Activated CD8-positive, alpha-beta memory T cell treated with anti-CD3 and anti-CD28 coated beads, Interleukin-2, amount 10 ng/mL, durations not matched to agents 7 days and 5 days (primary cell): ENCODE measurements around the gene PDCD11. TPM values are rescaled to one million over a fixed set of nuclear protein-coding genes. Genes with fewer than 3 reads are reported as not detected.
"Not testable (repeated sequence)": the region's sequence is repeated elsewhere in the genome, so short reads cannot be mapped to it uniquely, and the experiment has no call there.

Experiments
- ATAC-seq: fragments of 150-1000 bp; cut with Tn5 transposase; one replicate; pipeline ENCODE4 v1.10.0; 2021; ENCODE audit warnings: moderate library complexity
- CTCF ChIA-PET: fragments of 350-600 bp; sonication (Branson Sonifier 250); formaldehyde crosslinking; loops from one replicate; lab custom pipeline; 2021; ENCODE audit warnings: antibody characterized with exemption; lab: Charles Lee
- DNase-seq: peaks from one replicate; pipeline ENCODE4 v3.0.0-alpha.2; 2020
- H3K27ac Mint-ChIP-seq: one replicate; pipeline ENCODE4 v1.8.0; 2021; ENCODE audit warnings: mild to moderate bottlenecking, mixed read lengths
- H3K27me3 Mint-ChIP-seq: one replicate; pipeline ENCODE4 v1.8.0; 2021; ENCODE audit warnings: mixed read lengths
- H3K36me3 Mint-ChIP-seq: one replicate; pipeline ENCODE4 v1.8.0; 2021; ENCODE audit warnings: mild to moderate bottlenecking, mixed read lengths
- H3K4me1 Mint-ChIP-seq: one replicate; pipeline ENCODE4 v1.8.0; 2021; ENCODE audit warnings: mixed read lengths
- H3K4me3 Mint-ChIP-seq: one replicate; pipeline ENCODE4 v1.8.0; 2021; ENCODE audit warnings: mild to moderate bottlenecking, moderate library complexity, mixed read lengths
- H3K9me3 Mint-ChIP-seq: one replicate; pipeline ENCODE4 v1.8.0; 2022; ENCODE audit warnings: low read depth, mixed read lengths
- total RNA-seq, 2 experiments: library from RNA; stranded (reverse); gene quantifications; one replicate each; pipeline ENCODE4 v1.2.3, GENCODE V29; 2021

PDCD11 gene
- total RNA-seq, 2 experiments from 2014 or later: 59.4 to 67.7 TPM

DNA sequence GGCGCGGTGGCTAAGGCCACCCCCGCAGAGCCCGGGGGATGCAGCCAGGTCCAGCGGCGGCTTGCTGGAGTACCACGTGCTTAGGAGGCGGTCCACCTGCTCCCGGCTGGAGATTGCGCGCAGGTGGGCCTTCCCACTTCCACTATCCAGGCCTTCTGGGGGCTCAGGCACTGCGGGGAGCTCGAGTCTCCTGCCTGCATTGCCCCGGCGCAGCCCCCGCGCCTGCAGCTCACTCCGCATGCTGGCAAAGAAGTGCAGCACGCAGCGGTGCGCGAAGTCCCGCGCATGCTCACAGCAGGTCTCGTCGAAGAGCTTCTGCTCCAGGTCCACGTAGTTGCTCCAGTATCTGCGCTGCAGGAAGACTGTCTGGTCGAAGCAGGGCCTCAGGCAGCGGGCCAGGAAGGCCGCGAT lies 76.8 kb downstream of the PDCD11 start:
- peaks cover 8% of the 10 kb centered on the region for H3K36me3 Mint-ChIP-seq
- H3K27me3 Mint-ChIP-seq: no peaks in the 10 kb centered on the region
- H3K9me3 Mint-ChIP-seq: no peaks in the 10 kb centered on the region
- H3K4me1 Mint-ChIP-seq: peaks cover 54% of the 10 kb centered on the region
- CTCF ChIA-PET: interaction anchor here (0.6 to 5.4 kb wide), 6 partner anchors 8 to 57 kb away, joined by 3 to 40 read pairs (median 16); partner anchors contain the start of genes CALHM1 and CALHM2
- ATAC-seq: no peak
- no peak overlapping the region for H3K27ac Mint-ChIP-seq
- DNase-seq: no peak
- H3K4me3 Mint-ChIP-seq: no peak overlapping the region

DNA sequence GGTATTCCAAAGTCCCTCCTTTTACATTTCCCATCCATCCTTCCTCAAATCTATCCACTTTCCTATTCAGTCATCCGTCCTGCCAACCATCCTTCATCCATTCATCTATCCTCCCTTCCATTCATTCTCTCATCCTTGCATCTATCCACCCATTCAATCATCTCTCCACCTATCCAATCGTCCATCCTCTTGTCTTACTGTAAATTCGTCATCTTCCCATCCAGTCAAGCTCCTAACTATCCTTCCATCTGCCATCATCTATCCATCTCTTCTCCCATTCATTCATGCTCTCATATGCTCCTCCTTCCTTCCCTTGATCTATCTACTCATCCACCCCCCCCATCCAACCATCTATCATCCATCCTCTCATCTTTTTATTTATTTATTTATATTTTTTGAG lies 77.7 kb downstream of the PDCD11 start:
- peaks cover 53% of the 10 kb centered on the region for H3K4me1 Mint-ChIP-seq
- ATAC-seq (no peak), DNase-seq (no peak)
- no peaks in the 10 kb centered on the region for H3K27me3 Mint-ChIP-seq
- peaks cover 8% of the 10 kb centered on the region for H3K36me3 Mint-ChIP-seq
- peak overlapping the region; percentile 2 for H3K27ac Mint-ChIP-seq
- H3K9me3 Mint-ChIP-seq: no peaks in the 10 kb centered on the region
- no peak overlapping the region for H3K4me3 Mint-ChIP-seq
- CTCF ChIA-PET: interaction anchor here (1.4 to 5.7 kb wide), 5 partner anchors 9 to 81 kb away, joined by 3 to 60 read pairs (median 29); partner anchors contain the start of gene CALHM2

- peaks cover 43% of the 10 kb centered on the region for H3K4me1 Mint-ChIP-seq
Measured at GRCh38 chr10:103475437-103475836, 79.0 kb downstream of the PDCD11 start.

GRCh38 chr10:103476046-103476768 lies 79.8 kb downstream of the PDCD11 start:
- H3K27ac Mint-ChIP-seq: peak overlapping the region; percentile 14
- H3K27me3 Mint-ChIP-seq: no peaks in the 10 kb centered on the region
- H3K4me3 Mint-ChIP-seq: no peak overlapping the region
- H3K36me3 Mint-ChIP-seq: no peaks in the 10 kb centered on the region
- no peaks in the 10 kb centered on the region for H3K9me3 Mint-ChIP-seq
- ATAC-seq: peak; percentile 40
- CTCF ChIA-PET: interaction anchor here (0.5 to 5.7 kb wide), 14 partner anchors 8 to 190 kb away, joined by 3 to 60 read pairs (median 6); partner anchors contain the start of genes ATP5MK, CALHM1, CALHM2 and NEURL1
- H3K4me1 Mint-ChIP-seq: peaks cover 38% of the 10 kb centered on the region
- DNase-seq: peak; percentile 58

More at GRCh38 chr10:103475437-103475836, 79.0 kb downstream of the PDCD11 start:
- DNase-seq: no peak
- Mint-ChIP-seq H3K4me3 (no peak overlapping the region), H3K27ac (no peak overlapping the region), H3K9me3 (no peaks in the 10 kb centered on the region), H3K36me3 (peaks cover 2% of the 10 kb centered on the region), H3K27me3 (no peaks in the 10 kb centered on the region)
- CTCF ChIA-PET: interaction anchor here (0.8 to 5.7 kb wide), 8 partner anchors 9 to 83 kb away, joined by 3 to 60 read pairs (median 14); partner anchors contain the start of genes CALHM1 and CALHM2
- ATAC-seq: no peak

DNA sequence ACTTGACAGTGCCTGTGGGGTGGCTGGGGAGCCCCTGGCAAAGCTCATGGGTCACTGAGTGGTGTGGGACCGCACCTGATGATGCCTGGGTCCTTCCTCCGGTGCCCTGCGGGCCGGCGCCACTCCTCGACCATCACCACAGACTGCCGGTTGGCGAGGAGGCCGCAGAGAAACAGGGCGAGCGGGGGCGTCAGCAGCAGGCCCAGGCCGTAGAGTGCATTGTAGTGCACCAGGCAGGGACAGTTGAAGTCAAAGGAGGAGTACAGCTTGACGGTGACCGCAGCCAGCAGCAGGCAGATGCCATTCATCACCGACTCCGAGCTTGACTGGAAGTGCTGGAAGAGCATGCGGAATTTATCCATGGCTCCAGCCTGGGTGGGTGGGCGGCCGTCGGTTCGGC lies 82.2 kb downstream of the PDCD11 start:
- Mint-ChIP-seq H3K4me3 (no peak overlapping the region), H3K27ac (no peak overlapping the region), H3K36me3 (no peaks in the 10 kb centered on the region), H3K9me3 (no peaks in the 10 kb centered on the region), H3K4me1 (peaks cover 26% of the 10 kb centered on the region), H3K27me3 (no peaks in the 10 kb centered on the region)
- CTCF ChIA-PET: interaction anchor here (0.8 to 5.7 kb wide), 3 partner anchors 27 to 62 kb away, joined by 3 to 60 read pairs (median 54); partner anchors contain the start of gene CALHM2
- no peak for ATAC-seq
- no peak for DNase-seq

- DNase-seq (no peak), ATAC-seq (no peak)
- H3K9me3 Mint-ChIP-seq: no peaks in the 10 kb centered on the region
- H3K4me1 Mint-ChIP-seq: peaks cover 24% of the 10 kb centered on the region
- no peaks in the 10 kb centered on the region for H3K27me3 Mint-ChIP-seq
- H3K36me3 Mint-ChIP-seq: no peaks in the 10 kb centered on the region
- no peak within 1 kb of the TSS for H3K27ac Mint-ChIP-seq
- CTCF ChIA-PET: interaction anchor here (0.8 to 5.7 kb wide), 2 partner anchors 28 to 63 kb away, joined by 3 to 60 read pairs; no protein-coding TSS in a partner anchor
- H3K4me3 Mint-ChIP-seq: no peak within 1 kb of the TSS
Measured at GRCh38 chr10:103479135-103479534, 82.7 kb downstream of the PDCD11 start, which contains the start of gene CALHM3. TSS of gene CALHM3 (minus strand) at chr10:103479240. CDS start at chr10:103479032, 208 bp downstream.

DNA sequence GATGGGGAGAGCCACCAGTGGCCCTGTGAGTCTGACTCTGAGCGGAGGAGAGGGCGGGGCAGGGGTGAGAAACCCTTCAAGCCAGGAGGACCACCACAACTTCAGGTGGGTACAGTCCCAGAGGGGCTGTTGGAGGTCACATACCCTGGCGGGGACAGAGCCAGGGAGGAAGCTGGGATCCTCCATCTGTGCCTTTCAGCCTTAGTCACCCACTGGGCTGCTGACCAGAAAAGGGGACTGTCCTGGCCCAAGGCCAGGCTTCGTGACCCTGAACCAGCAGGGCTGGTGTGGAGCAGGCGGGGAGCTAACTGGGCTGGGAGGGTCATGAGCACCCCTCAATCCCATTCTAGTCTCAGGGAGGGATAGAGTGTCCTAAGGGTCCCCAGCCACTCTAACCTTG lies 84.1 kb downstream of the PDCD11 start:
- CTCF ChIA-PET: interaction anchor here (1.0 to 2.3 kb wide), 12 partner anchors 9 to 69 kb away, joined by 3 to 40 read pairs (median 5); partner anchors contain the start of gene CALHM2
- Mint-ChIP-seq H3K27me3 (no peaks in the 10 kb centered on the region), H3K4me3 (no peak overlapping the region), H3K9me3 (no peaks in the 10 kb centered on the region), H3K27ac (no peak overlapping the region), H3K36me3 (no peaks in the 10 kb centered on the region), H3K4me1 (peaks cover 20% of the 10 kb centered on the region)
- DNase-seq (no peak), ATAC-seq (no peak)

GRCh38 chr10:103481974-103482531 lies 85.6 kb downstream of the PDCD11 start:
- ATAC-seq (peak; percentile 87), DNase-seq (no peak)
- H3K4me1 Mint-ChIP-seq: peaks cover 14% of the 10 kb centered on the region
- H3K4me3 Mint-ChIP-seq: no peak overlapping the region
- no peaks in the 10 kb centered on the region for H3K36me3 Mint-ChIP-seq
- H3K27ac Mint-ChIP-seq: peak overlapping the region; percentile 37
- CTCF ChIA-PET: interaction anchor here (0.9 to 9.6 kb wide), 8 partner anchors 10 to 65 kb away, joined by 3 to 175 read pairs (median 21); partner anchors contain the start of genes CALHM2 and NEURL1
- H3K27me3 Mint-ChIP-seq: no peaks in the 10 kb centered on the region
- H3K9me3 Mint-ChIP-seq: no peaks in the 10 kb centered on the region

GRCh38 chr10:103486635-103487409 lies 90.4 kb downstream of the PDCD11 start:
- H3K9me3 Mint-ChIP-seq, H3K27ac Mint-ChIP-seq, H3K4me3 Mint-ChIP-seq, DNase-seq, H3K36me3 Mint-ChIP-seq, H3K27me3 Mint-ChIP-seq, ATAC-seq: not testable (repeated sequence)
- H3K4me1 Mint-ChIP-seq: peaks cover 17% of the 10 kb centered on the region
- CTCF ChIA-PET: interaction anchor here (1.1 to 9.6 kb wide), 15 partner anchors 11 to 86 kb away, joined by 3 to 175 read pairs (median 7); partner anchors contain the start of gene CALHM2

DNA sequence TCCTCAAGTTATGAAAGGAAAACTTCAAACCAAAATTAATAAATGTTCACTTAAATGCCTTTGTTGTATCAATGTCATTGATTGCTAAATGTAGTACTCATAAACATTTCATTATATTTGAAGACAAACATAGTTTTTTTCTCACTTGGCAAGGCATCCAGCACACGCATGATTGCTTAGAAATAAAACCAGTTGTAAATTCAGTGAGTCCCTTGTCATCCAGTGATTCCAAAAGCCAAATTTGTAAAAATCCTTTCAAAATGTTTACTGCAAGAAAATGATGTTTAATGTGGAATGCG lies 90.9 kb downstream of the PDCD11 start:
- CTCF ChIA-PET: interaction anchor here (5.1 to 9.6 kb wide), 2 partner anchors 35 to 69 kb away, joined by 39 to 175 read pairs; partner anchors contain the start of gene CALHM2

GRCh38 chr10:103490986-103491314 lies 94.5 kb downstream of the PDCD11 start:
- Mint-ChIP-seq H3K4me1 (peaks cover 21% of the 10 kb centered on the region), H3K4me3 (no peak overlapping the region), H3K27me3 (peaks cover 36% of the 10 kb centered on the region), H3K36me3 (no peaks in the 10 kb centered on the region), H3K27ac (no peak overlapping the region), H3K9me3 (no peaks in the 10 kb centered on the region)
- DNase-seq (no peak), ATAC-seq (peak; percentile 15)
- CTCF ChIA-PET: interaction anchor here (0.6 to 9.6 kb wide), 12 partner anchors 10 to 195 kb away, joined by 3 to 175 read pairs (median 3); no protein-coding TSS in a partner anchor

More for the DNA sequence above, 90.9 kb downstream of the PDCD11 start:
- Mint-ChIP-seq H3K36me3 (no peaks in the 10 kb centered on the region), H3K27ac (no peak overlapping the region), H3K9me3 (no peaks in the 10 kb centered on the region), H3K4me1 (peaks cover 14% of the 10 kb centered on the region), H3K27me3 (peaks cover 7% of the 10 kb centered on the region), H3K4me3 (no peak overlapping the region)
- ATAC-seq (no peak), DNase-seq (no peak)

- Mint-ChIP-seq H3K36me3 (no peaks in the 10 kb centered on the region), H3K9me3 (no peaks in the 10 kb centered on the region)
Measured at GRCh38 chr10:103491729-103492364, 95.4 kb downstream of the PDCD11 start.

More at GRCh38 chr10:103491729-103492364, 95.4 kb downstream of the PDCD11 start:
- DNase-seq (no peak), ATAC-seq (no peak)
- CTCF ChIA-PET: interaction anchor here (1.1 to 9.6 kb wide), 8 partner anchors 20 to 187 kb away, joined by 3 to 175 read pairs (median 3); partner anchors contain the start of gene ATP5MK
- Mint-ChIP-seq H3K4me1 (peaks cover 21% of the 10 kb centered on the region), H3K4me3 (no peak overlapping the region), H3K27ac (no peak overlapping the region), H3K27me3 (peaks cover 43% of the 10 kb centered on the region)
